ENCODE results near the gene MICU2. TPM values are rescaled to one million over a fixed set of nuclear protein-coding genes. Genes with fewer than 3 reads are reported as not detected.

The MICU2 gene
- total RNA-seq, 1 experiment from 2014 or later = 24.2 TPM

DNA sequence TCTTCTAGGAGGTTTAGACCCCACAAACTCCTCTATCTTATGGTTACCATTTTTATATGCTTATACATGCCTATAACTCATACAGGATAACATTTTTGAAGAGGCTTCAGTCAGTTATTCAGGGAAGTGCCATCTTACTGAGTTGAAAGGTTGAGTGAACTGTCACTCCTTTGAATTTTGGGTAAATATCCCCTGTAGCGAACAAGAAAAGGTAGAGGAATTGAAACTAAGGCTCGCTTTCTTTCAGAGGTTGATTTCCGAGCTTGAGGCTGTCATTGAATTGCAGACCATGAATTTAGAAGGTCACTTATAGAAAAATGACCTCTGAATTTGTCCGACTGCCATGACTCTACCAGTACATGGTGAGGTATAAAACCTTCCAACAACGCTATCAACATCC, 35.1 kb downstream of the MICU2 start:
- ATAC-seq (no peak), DNase-seq (ENCODE audit: low read depth, low spot score) (no peak)
- Histone ChIP-seq H3K4me1 (ENCODE audit: control insufficient read depth, insufficient read depth, low read length) (no peaks in the 10 kb centered on the region), H3K27ac (ENCODE audit: low read length) (no peak overlapping the region), H3K9me3 (ENCODE audit: control insufficient read depth, insufficient read depth, low read depth, low read length) (no peaks in the 10 kb centered on the region), H3K27me3 (ENCODE audit: control insufficient read depth, insufficient read depth, low read length) (no peaks in the 10 kb centered on the region), H3K36me3 (ENCODE audit: control insufficient read depth, insufficient read depth, low read length) (no peaks in the 10 kb centered on the region), H3K4me3 (ENCODE audit: low read depth in 2 of 2, low read length in 2 of 2) (no peak overlapping the region)
- POLR2A ChIA-PET = no interaction called here
- no TSS peak for BruUV-seq (replicated peaks)
- in situ Hi-C loops (cut with HindIII; ENCODE audit: low pct_unique_long_range_greater_than_20kb, low sequenced_read_pairs) = no loop called here
- CTCF ChIA-PET = no interaction called here
- TF ChIP-seq, protein P1, sequence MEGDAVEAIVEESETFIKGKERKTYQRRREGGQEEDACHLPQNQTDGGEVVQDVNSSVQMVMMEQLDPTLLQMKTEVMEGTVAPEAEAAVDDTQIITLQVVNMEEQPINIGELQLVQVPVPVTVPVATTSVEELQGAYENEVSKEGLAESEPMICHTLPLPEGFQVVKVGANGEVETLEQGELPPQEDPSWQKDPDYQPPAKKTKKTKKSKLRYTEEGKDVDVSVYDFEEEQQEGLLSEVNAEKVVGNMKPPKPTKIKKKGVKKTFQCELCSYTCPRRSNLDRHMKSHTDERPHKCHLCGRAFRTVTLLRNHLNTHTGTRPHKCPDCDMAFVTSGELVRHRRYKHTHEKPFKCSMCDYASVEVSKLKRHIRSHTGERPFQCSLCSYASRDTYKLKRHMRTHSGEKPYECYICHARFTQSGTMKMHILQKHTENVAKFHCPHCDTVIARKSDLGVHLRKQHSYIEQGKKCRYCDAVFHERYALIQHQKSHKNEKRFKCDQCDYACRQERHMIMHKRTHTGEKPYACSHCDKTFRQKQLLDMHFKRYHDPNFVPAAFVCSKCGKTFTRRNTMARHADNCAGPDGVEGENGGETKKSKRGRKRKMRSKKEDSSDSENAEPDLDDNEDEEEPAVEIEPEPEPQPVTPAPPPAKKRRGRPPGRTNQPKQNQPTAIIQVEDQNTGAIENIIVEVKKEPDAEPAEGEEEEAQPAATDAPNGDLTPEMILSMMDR (IDR thresholded peaks at IDR 0.05) = no peak
- TF ChIP-seq TCF7L2 (IDR thresholded peaks at IDR 0.05; ENCODE audit: low read depth, low read length) (no peak), SIN3A (IDR thresholded peaks at IDR 0.05; ENCODE audit: borderline replicate concordance, insufficient read depth, low read depth, low read length) (no peak), POLR2AphosphoS5 (IDR thresholded peaks at IDR 0.05; ENCODE audit: low read depth, low read length) (no peak), REST (IDR thresholded peaks at IDR 0.05; ENCODE audit: insufficient read depth in 1 of 2, low read depth in 2 of 2, low read length in 1 of 2) (no peak)
- intact Hi-C loops (cut with micrococcal nuclease; ENCODE audit: unreplicated experiment) = no loop called here

GRCh38 chr13:21567714-21568113, 36.3 kb downstream of the MICU2 start:
- no peak for ATAC-seq
- POLR2A ChIA-PET = no interaction called here

More at GRCh38 chr13:21567714-21568113, 36.3 kb downstream of the MICU2 start:
- Histone ChIP-seq H3K9me3 (ENCODE audit: control insufficient read depth, insufficient read depth, low read depth, low read length) (no peaks in the 10 kb centered on the region), H3K27me3 (ENCODE audit: control insufficient read depth, insufficient read depth, low read length) (no peaks in the 10 kb centered on the region), H3K36me3 (ENCODE audit: control insufficient read depth, insufficient read depth, low read length) (no peaks in the 10 kb centered on the region; the same call in 1 of the 2 replicates), H3K27ac (ENCODE audit: low read length) (no peak overlapping the region), H3K4me3 (ENCODE audit: low read depth in 2 of 2, low read length in 2 of 2) (no peak overlapping the region), H3K4me1 (ENCODE audit: control insufficient read depth, insufficient read depth, low read length) (no peaks in the 10 kb centered on the region)
- TF ChIP-seq, protein P1 (IDR thresholded peaks at IDR 0.05) = no peak
- TF ChIP-seq POLR2AphosphoS5 (IDR thresholded peaks at IDR 0.05; ENCODE audit: low read depth, low read length) (no peak), SIN3A (IDR thresholded peaks at IDR 0.05; ENCODE audit: borderline replicate concordance, insufficient read depth, low read depth, low read length) (no peak), TCF7L2 (IDR thresholded peaks at IDR 0.05; ENCODE audit: low read depth, low read length) (no peak), REST (IDR thresholded peaks at IDR 0.05; ENCODE audit: insufficient read depth in 1 of 2, low read depth in 2 of 2, low read length in 1 of 2) (no peak)
- intact Hi-C loops (cut with micrococcal nuclease; ENCODE audit: unreplicated experiment) (no loop called here), in situ Hi-C loops (cut with HindIII; ENCODE audit: low pct_unique_long_range_greater_than_20kb, low sequenced_read_pairs) (no loop called here)
- CTCF ChIA-PET = no interaction called here
- BruUV-seq (replicated peaks) = no TSS peak
- DNase-seq (ENCODE audit: low read depth, low spot score) = no peak
